Lower leg skin (tissue), 4 donors: Measurements from ENCODE around the gene PRPS1L1. TPM values are rescaled to one million over a fixed set of nuclear protein-coding genes. Genes with fewer than 3 reads are reported as not detected.

Experiments
- DNase-seq, 2 donors: peaks; one replicate each; pipeline ENCODE4 v3.0.0-alpha.2; 2019; ENCODE audit warnings: low spot score in 2 of 2
- H3K4me3 ChIP-seq: fragments of 200-600 bp; sonication (generic); 2 replicates; pipeline ENCODE4 v1.5.1; 2017; ENCODE audit warnings: mild to moderate bottlenecking, low read depth; ENCODE audit not compliant: poor library complexity, severe bottlenecking
- POLR2A ChIP-seq, 2 donors: fragments of 450-650 bp; IDR thresholded peaks; one replicate each; pipeline ENCODE4 v1.6.1; 2016 to 2017; ENCODE audit warnings: antibody characterized with exemption in 2 of 2, mild to moderate bottlenecking in 1 of 2, moderate library complexity in 1 of 2
- WGBS, 2 donors: methylation state at CpG; one replicate each; pipeline ENCODE4 v1.1.5; 2018; 5-methylcytosine and 5-hydroxymethylcytosine counted together
- intact Hi-C: fragments of 100-400 bp; cut with DNase I; formaldehyde crosslinking; loops from one replicate; pipeline ENCODE4 v1.15.0; 2023; ENCODE audit warnings: low total_unique reads
- total RNA-seq, 4 donors: library from RNA; depleted of rRNA; stranded (reverse); fragments of >200 nt; gene quantifications; one replicate each; pipeline ENCODE4 v1.1.0, GENCODE V29; 2016
- TF ChIP-seq, protein P1 (sequence below), 3 donors: fragments of 450-650 bp; IDR thresholded peaks; one replicate each; pipeline ENCODE4 v1.5.1; 2016; ENCODE audit warnings: antibody characterized with exemption in 3 of 3, mild to moderate bottlenecking in 3 of 3, moderate library complexity in 2 of 3

PRPS1L1 gene
- total RNA-seq, 4 donors from 2014 or later, result not detected

DNA sequence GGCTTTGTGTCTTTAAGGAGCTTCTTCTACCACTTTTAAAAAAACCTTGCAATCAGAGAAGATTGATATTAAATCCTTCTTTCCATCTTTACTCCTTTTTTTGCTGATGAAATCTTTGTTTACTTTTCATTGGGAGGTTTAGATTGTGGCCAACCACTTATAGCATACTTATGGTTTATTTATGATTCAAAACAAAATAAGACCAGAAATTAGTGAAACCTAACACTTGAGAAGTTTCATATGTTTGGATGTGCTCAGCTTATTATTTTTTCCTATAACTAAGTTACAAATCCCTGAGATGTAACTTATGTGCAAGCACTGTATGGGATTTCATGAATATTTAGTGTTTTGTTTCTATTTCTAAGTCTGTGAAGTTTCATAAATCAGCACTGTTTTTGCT is 13.5 kb upstream of the PRPS1L1 start:
- TF ChIP-seq, protein P1, sequence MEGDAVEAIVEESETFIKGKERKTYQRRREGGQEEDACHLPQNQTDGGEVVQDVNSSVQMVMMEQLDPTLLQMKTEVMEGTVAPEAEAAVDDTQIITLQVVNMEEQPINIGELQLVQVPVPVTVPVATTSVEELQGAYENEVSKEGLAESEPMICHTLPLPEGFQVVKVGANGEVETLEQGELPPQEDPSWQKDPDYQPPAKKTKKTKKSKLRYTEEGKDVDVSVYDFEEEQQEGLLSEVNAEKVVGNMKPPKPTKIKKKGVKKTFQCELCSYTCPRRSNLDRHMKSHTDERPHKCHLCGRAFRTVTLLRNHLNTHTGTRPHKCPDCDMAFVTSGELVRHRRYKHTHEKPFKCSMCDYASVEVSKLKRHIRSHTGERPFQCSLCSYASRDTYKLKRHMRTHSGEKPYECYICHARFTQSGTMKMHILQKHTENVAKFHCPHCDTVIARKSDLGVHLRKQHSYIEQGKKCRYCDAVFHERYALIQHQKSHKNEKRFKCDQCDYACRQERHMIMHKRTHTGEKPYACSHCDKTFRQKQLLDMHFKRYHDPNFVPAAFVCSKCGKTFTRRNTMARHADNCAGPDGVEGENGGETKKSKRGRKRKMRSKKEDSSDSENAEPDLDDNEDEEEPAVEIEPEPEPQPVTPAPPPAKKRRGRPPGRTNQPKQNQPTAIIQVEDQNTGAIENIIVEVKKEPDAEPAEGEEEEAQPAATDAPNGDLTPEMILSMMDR (IDR thresholded peaks at IDR 0.05), result no peak
- TF ChIP-seq POLR2A (IDR thresholded peaks at IDR 0.05), result no peak
- no peak for DNase-seq
- intact Hi-C loops, result no loop called here

DNA sequence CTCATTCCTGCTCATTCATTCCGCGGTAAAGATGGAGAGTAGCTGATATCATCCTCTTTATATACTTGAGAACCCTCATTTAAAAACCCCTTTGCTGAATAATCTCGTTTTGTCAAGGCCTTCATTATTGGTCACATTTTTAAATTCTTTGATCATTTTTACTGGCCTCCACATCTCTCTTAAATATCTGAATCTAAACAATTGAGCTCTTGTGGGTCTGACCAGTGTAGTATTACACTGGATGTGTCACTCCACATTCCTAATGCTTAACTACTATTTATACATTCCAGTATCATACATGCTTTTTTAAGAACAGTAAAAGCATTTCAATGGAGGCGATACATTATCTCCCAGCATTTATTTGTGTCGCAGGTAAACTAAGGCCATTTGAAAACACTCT is 12.6 kb upstream of the PRPS1L1 start:
- WGBS, 2 donors, result 81 to 87% methylated on average over 5 of the region's 5 CpGs
- intact Hi-C loops, result no loop called here
- no peak for DNase-seq
- TF ChIP-seq, protein P1 (IDR thresholded peaks at IDR 0.05), result no peak
- H3K4me3 ChIP-seq, result no peak overlapping the region

More for the DNA sequence above, 13.5 kb upstream of the PRPS1L1 start:
- no peak overlapping the region for H3K4me3 ChIP-seq

DNA sequence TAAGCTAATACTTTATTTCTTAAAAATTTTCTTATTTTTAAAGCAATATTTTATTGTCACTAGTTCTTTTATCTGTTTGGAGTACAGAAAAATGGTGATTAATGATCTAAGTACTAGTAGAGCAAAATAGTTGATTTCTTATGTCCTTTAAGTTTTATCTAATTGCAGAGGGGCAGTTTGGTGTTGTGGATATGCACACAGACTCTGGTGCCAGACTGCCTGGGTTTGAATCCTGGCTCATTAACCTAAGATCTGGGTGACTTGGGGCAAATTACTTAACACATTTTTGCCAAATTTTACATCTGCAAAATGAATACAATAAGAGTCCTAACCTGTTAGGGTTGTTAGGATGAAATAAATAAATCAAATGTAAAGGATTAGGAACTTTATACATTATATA is 10.7 kb upstream of the PRPS1L1 start:
- intact Hi-C loops, result no loop called here
- H3K4me3 ChIP-seq, result no peak overlapping the region
- TF ChIP-seq, protein P1 (IDR thresholded peaks at IDR 0.05), result no peak
- TF ChIP-seq POLR2A (IDR thresholded peaks at IDR 0.05), result no peak
- no peak for DNase-seq

DNA sequence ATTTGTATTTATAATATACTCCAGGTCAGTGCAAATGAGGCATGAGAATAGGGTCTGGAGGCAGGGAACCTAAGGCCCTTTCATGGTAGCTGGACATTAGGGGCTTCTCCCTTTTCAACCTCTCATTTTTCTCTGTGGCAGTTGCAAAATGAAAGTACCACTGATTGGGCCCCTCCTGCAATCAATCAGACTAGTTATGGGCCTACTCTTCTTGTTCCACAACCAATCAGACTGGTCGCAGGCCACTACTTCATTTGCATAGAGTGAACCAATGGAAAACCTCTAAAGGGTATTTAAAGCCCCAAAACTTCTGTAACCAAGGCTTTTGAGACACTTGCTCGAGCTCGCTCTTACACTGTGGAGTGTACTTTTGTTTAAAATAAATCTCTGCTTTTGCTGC is 10.0 kb upstream of the PRPS1L1 start:
- intact Hi-C loops, result no loop called here
- no peak for DNase-seq
- 92 to 94% methylated on average over 3 of the region's 3 CpGs for WGBS, 2 donors
- no peak for TF ChIP-seq POLR2A (IDR thresholded peaks at IDR 0.05)
- TF ChIP-seq, protein P1 (IDR thresholded peaks at IDR 0.05), result no peak
- no peak overlapping the region for H3K4me3 ChIP-seq

DNA sequence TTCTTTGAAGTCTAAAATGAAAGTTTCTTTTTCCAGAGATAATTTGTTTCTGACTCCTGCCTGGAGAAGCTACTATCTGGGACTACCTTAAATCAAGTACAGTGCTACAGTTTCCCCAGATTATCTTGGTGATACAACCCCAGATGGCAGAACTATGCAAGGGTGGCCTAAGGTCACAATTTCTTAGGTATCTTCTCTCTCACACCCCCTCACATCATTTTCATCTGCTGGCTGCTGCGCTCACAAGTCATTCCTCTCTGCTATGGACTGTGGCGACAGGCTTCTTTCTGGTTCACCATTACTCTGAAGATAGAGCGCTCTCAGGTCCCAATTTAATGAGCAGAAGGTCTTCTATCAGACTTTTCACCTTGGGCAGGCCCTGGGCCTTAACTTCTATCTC is 9.1 kb upstream of the PRPS1L1 start:
- intact Hi-C loops, result no loop called here
- H3K4me3 ChIP-seq, result no peak overlapping the region
- no peak for DNase-seq
- TF ChIP-seq, protein P1 (IDR thresholded peaks at IDR 0.05), result no peak
- TF ChIP-seq POLR2A (IDR thresholded peaks at IDR 0.05), result no peak
- 95 to 97% methylated on average over 3 of the region's 3 CpGs for WGBS, 2 donors

DNA sequence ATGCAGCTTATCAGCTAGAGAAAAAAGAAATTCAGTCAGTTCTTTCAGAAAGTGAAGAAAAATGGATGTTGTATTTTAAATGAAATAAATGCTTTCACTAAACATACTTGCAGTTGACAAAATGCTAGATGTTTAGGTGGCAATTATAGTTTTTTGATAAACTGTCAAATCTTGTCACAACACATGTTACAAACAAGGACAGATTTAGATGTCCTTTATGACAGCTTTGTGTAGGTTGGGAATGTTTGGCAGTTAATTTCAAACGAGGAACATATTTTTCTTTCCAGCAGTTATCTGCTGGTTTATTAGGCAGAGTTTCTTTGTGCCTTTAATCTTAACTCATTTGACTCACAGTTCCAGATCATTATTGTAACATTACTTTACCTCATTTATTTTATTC is 3.1 kb upstream of the PRPS1L1 start:
- no peak for DNase-seq
- 17 to 28% methylated on average over 1 of the region's 1 CpG for WGBS, 2 donors
- TF ChIP-seq, protein P1 (IDR thresholded peaks at IDR 0.05), result no peak
- TF ChIP-seq POLR2A (IDR thresholded peaks at IDR 0.05), result no peak
- no peak overlapping the region for H3K4me3 ChIP-seq
- intact Hi-C loops, result no loop called here
